Transverse colon (tissue), 4 donors: Measurements from ENCODE around the gene AKR7A2.
"Not testable (repeated sequence)": the region's sequence is repeated elsewhere in the genome, so short reads cannot be mapped to it uniquely, and the experiment has no call there.

ENCODE experiments used
- EP300 ChIP-seq: sonication (generic); formaldehyde crosslinking; IDR thresholded peaks from one replicate; pipeline ENCODE4 v1.6.1; 2017; ENCODE audit warnings: antibody characterized with exemption, low read depth
- POLR2A ChIP-seq: fragments of 450-650 bp; IDR thresholded peaks from one replicate; pipeline ENCODE4 v1.6.1; 2016; ENCODE audit warnings: antibody characterized with exemption, mild to moderate bottlenecking, moderate library complexity
- POLR2AphosphoS5 ChIP-seq, 3 donors: sonication (generic); formaldehyde crosslinking; IDR thresholded peaks; one replicate each; pipeline ENCODE4 v1.6.1; 2016; ENCODE audit warnings: antibody characterized with exemption in 3 of 3
- TF ChIP-seq, protein P1 (sequence below), 5 experiments: fragments of 200-600 bp in 3 of 5; fragments of 450-650 bp in 2 of 5; sonication (generic) in 3 of 5; IDR thresholded peaks; 1 replicate in 2 of 5; 2 replicates in 3 of 5; pipeline ENCODE4 v1.5.1; 2016 to 2017; ENCODE audit warnings: antibody characterized with exemption in 5 of 5, inconsistent platforms in 3 of 5, mild to moderate bottlenecking in 2 of 5, moderate library complexity in 1 of 5

DNA sequence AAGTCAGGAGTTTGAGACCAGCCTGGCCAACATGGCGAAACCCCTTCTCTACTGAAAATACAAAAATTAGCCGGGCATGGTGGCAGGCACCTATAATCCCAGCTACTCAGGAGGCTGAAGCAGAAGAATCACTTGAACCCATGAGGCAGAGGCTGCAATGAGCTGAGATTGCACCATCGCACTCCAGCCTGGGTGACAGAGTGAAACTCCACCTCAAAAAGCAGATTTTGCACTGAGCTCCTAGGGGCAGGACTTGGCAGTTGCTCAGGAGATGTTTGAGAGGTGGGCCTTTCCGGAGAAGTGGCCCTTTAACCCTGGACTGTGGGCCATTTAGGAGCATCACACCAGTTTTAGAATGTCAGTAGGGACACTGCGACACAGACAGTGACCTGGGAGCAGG lies 55.6 kb downstream of the AKR7A2 start:
- TF ChIP-seq, protein P1, sequence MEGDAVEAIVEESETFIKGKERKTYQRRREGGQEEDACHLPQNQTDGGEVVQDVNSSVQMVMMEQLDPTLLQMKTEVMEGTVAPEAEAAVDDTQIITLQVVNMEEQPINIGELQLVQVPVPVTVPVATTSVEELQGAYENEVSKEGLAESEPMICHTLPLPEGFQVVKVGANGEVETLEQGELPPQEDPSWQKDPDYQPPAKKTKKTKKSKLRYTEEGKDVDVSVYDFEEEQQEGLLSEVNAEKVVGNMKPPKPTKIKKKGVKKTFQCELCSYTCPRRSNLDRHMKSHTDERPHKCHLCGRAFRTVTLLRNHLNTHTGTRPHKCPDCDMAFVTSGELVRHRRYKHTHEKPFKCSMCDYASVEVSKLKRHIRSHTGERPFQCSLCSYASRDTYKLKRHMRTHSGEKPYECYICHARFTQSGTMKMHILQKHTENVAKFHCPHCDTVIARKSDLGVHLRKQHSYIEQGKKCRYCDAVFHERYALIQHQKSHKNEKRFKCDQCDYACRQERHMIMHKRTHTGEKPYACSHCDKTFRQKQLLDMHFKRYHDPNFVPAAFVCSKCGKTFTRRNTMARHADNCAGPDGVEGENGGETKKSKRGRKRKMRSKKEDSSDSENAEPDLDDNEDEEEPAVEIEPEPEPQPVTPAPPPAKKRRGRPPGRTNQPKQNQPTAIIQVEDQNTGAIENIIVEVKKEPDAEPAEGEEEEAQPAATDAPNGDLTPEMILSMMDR (IDR thresholded peaks at IDR 0.05), result not testable (repeated sequence)
- not testable (repeated sequence) for TF ChIP-seq POLR2A; POLR2AphosphoS5 (IDR thresholded peaks at IDR 0.05); EP300
